ENCODE results near the gene HSF2BP. TPM values are rescaled to one million over a fixed set of nuclear protein-coding genes. Genes with fewer than 3 reads are reported as not detected.

HSF2BP gene
- polyA plus RNA-seq, 1 of the 3 experiments (the other 2 are of a cell fraction) = 1.1 TPM

DNA sequence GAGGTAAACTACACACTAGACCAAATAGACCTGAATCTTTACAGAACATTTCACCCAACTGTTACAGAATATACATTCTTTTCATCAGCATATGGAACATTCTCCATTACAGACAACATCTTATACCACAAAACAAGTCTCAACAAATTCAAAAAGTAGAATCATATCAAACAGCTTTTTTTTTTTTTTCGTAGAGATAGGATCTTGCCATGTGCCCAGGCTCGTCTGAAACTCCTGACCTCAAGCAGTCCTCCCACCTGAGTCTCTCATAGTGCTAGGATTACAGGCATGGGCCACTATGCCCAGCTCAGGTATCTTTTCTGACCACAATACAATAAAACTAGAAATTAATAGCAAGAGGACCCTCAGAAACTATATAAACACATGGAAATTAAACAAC, 36.5 kb downstream of the HSF2BP start (continued):
- TF ChIP-seq, protein P1, sequence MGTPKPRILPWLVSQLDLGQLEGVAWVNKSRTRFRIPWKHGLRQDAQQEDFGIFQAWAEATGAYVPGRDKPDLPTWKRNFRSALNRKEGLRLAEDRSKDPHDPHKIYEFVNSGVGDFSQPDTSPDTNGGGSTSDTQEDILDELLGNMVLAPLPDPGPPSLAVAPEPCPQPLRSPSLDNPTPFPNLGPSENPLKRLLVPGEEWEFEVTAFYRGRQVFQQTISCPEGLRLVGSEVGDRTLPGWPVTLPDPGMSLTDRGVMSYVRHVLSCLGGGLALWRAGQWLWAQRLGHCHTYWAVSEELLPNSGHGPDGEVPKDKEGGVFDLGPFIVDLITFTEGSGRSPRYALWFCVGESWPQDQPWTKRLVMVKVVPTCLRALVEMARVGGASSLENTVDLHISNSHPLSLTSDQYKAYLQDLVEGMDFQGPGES (IDR thresholded peaks at IDR 0.05; ENCODE audit: low read depth, low read length) = no peak
- TF ChIP-seq NFIC (IDR thresholded peaks at IDR 0.05; ENCODE audit: borderline replicate concordance) = no peak
- no peak for TF ChIP-seq MEF2A (IDR thresholded peaks at IDR 0.05; ENCODE audit: borderline replicate concordance, low read depth)
- TF ChIP-seq FOXM1 (IDR thresholded peaks at IDR 0.05; ENCODE audit: low read depth) = no peak
- no peak for TF ChIP-seq RXRA (IDR thresholded peaks at IDR 0.05; ENCODE audit: borderline replicate concordance, low read depth)
- no peak for TF ChIP-seq FOXJ3 (CRISPR knock-in tag; IDR thresholded peaks at IDR 0.05)
- TF ChIP-seq, protein P2, sequence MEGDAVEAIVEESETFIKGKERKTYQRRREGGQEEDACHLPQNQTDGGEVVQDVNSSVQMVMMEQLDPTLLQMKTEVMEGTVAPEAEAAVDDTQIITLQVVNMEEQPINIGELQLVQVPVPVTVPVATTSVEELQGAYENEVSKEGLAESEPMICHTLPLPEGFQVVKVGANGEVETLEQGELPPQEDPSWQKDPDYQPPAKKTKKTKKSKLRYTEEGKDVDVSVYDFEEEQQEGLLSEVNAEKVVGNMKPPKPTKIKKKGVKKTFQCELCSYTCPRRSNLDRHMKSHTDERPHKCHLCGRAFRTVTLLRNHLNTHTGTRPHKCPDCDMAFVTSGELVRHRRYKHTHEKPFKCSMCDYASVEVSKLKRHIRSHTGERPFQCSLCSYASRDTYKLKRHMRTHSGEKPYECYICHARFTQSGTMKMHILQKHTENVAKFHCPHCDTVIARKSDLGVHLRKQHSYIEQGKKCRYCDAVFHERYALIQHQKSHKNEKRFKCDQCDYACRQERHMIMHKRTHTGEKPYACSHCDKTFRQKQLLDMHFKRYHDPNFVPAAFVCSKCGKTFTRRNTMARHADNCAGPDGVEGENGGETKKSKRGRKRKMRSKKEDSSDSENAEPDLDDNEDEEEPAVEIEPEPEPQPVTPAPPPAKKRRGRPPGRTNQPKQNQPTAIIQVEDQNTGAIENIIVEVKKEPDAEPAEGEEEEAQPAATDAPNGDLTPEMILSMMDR (IDR thresholded peaks at IDR 0.05) = no peak

DNA sequence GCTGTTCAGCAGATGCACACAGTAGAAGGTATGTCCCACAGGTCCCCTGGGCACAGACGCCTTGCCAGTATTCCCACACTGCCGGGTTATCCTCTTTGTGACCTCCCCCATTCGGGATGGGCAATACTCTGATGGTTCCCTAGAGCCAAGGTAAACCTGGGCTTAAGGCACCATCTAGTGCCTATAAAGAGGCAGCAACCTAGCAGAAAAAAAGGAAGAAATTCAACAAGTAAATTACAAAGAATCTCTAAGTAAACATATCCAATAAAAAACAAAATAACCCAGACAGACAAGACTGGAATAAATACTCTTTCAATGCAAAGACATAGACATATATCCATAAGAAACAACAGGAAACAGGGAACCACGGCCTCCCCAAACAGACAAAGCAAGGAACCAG, 39.4 kb downstream of the HSF2BP start:
- Histone ChIP-seq H3K4me1 (ENCODE audit: control insufficient read depth in 1 of 2, insufficient read depth in 2 of 2, low read depth in 1 of 2, low read length in 1 of 2) (no peaks in the 10 kb centered on the region; a peak in 1 of 4 replicates), H3K27ac (ENCODE audit: low read depth in 2 of 2, low read length in 1 of 2) (no peak overlapping the region), H3K36me3 (replicated peaks in 1 of 2; ENCODE audit: control insufficient read depth in 1 of 2, insufficient read depth in 2 of 2, low read length in 1 of 2) (peaks cover 0 to 4% of the 10 kb centered on the region in 2 experiments), H3K27me3 (ENCODE audit: insufficient read depth) (no peaks in the 10 kb centered on the region), H3K9ac (no peak overlapping the region), H3K4me2 (no peak overlapping the region), H2AFZ (ENCODE audit: low read depth) (no peak overlapping the region), H4K20me1 (ENCODE audit: insufficient read depth) (no peaks in the 10 kb centered on the region), H3K9me2 (no peaks in the 10 kb centered on the region), H3K9me3 (no peaks in the 10 kb centered on the region), H3F3A (replicated peaks; ENCODE audit: insufficient read depth) (no peaks in the 10 kb centered on the region), H3K79me2 (ENCODE audit: insufficient read depth) (no peaks in the 10 kb centered on the region), H3K4me3 (ENCODE audit: low read depth in 2 of 2, low read length in 1 of 2) (no peak overlapping the region)
- ChIA-PET CTCF (interaction anchor here (2.4 kb wide), 1 partner anchor 26 kb away, joined by 7 read pairs; no protein-coding TSS in a partner anchor), POLR2A (no interaction called here)
- WGBS (ENCODE audit: low lambda C conversion rate) = 77% methylated on average over 4 of the region's 4 CpGs
- no peak for TF ChIP-seq FOSL2 (IDR thresholded peaks at IDR 0.05; ENCODE audit: borderline replicate concordance, low read depth)
- TF ChIP-seq MAX (IDR thresholded peaks at IDR 0.05; ENCODE audit: low read depth) = no peak
- no peak for TF ChIP-seq FOXJ3 (CRISPR knock-in tag; IDR thresholded peaks at IDR 0.05)
- TF ChIP-seq TCF12 (IDR thresholded peaks at IDR 0.05) = no peak
- no peak for TF ChIP-seq GABPA (IDR thresholded peaks at IDR 0.05; ENCODE audit: low read depth)
- no peak for TF ChIP-seq REST (IDR thresholded peaks at IDR 0.05; ENCODE audit: low read depth, low read length)
- TF ChIP-seq RAD21 (IDR thresholded peaks at IDR 0.05; ENCODE audit: low read length) = 0 out of 2 replicates have a peak, but pooled peaks have one; percentile 15
- no peak for TF ChIP-seq RXRA (IDR thresholded peaks at IDR 0.05; ENCODE audit: borderline replicate concordance, low read depth)
- no peak for TF ChIP-seq SIN3A (IDR thresholded peaks at IDR 0.05; ENCODE audit: borderline replicate concordance, low read depth, low read length)
- TF ChIP-seq, protein P2 (IDR thresholded peaks at IDR 0.05) = peak; percentile 28
- no peak for TF ChIP-seq ELF1 (IDR thresholded peaks at IDR 0.05)
- no peak for TF ChIP-seq MEF2A (IDR thresholded peaks at IDR 0.05; ENCODE audit: borderline replicate concordance, low read depth)
- TF ChIP-seq NFIC (IDR thresholded peaks at IDR 0.05; ENCODE audit: borderline replicate concordance) = no peak
- no peak for TF ChIP-seq TAF1 (IDR thresholded peaks at IDR 0.05; ENCODE audit: borderline replicate concordance, low read depth, low read length)
- TF ChIP-seq JUND (IDR thresholded peaks at IDR 0.05) = no peak
- TF ChIP-seq EZH2phosphoT487 (IDR thresholded peaks at IDR 0.05; ENCODE audit: borderline replicate concordance, low read depth) = no peak
- TF ChIP-seq, protein P3, sequence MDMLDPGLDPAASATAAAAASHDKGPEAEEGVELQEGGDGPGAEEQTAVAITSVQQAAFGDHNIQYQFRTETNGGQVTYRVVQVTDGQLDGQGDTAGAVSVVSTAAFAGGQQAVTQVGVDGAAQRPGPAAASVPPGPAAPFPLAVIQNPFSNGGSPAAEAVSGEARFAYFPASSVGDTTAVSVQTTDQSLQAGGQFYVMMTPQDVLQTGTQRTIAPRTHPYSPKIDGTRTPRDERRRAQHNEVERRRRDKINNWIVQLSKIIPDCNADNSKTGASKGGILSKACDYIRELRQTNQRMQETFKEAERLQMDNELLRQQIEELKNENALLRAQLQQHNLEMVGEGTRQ (IDR thresholded peaks at IDR 0.05; ENCODE audit: borderline replicate concordance, low read depth, low read length) = no peak
- DNase-seq = no peak
